ENCODE measurements around the gene GATD1.
A peak's percentile ranks its signal among the peaks of the same experiment; 100 is the strongest.

GATD1 gene

GRCh38 chr11:786235-787083 is 9.2 kb upstream of the GATD1 start:
- TF ChIP-seq CTCF (IDR thresholded peaks at IDR 0.05; ENCODE audit: insufficient read depth, low read depth, low read length, missing control alignments): no peak
- no peak overlapping the region for H3K4me3 ChIP-seq (ENCODE audit: low read depth, low read length)
- no peak for DNase-seq (ENCODE audit: low read depth)

GRCh38 chr11:783581-784015 is 6.3 kb upstream of the GATD1 start:
- DNase-seq (ENCODE audit: low read depth): no peak
- no peak overlapping the region for H3K4me3 ChIP-seq (ENCODE audit: low read depth, low read length)
- TF ChIP-seq CTCF (IDR thresholded peaks at IDR 0.05; ENCODE audit: insufficient read depth, low read depth, low read length, missing control alignments): peak; percentile 10

GRCh38 chr11:782264-783174 is 5.2 kb upstream of the GATD1 start:
- no peak for DNase-seq (ENCODE audit: low read depth)
- H3K4me3 ChIP-seq (ENCODE audit: low read depth, low read length): no peak overlapping the region
- no peak for TF ChIP-seq CTCF (IDR thresholded peaks at IDR 0.05; ENCODE audit: insufficient read depth, low read depth, low read length, missing control alignments)

- DNase-seq (ENCODE audit: low read depth): no peak
- no peak for TF ChIP-seq CTCF (IDR thresholded peaks at IDR 0.05; ENCODE audit: insufficient read depth, low read depth, low read length, missing control alignments)
- H3K4me3 ChIP-seq (ENCODE audit: low read depth, low read length): no peak overlapping the region
Measured at GRCh38 chr11:779955-780532, 2.8 kb upstream of the GATD1 start.

GRCh38 chr11:778976-779954 is 2.0 kb upstream of the GATD1 start:
- DNase-seq (ENCODE audit: low read depth): peak; percentile 1
- no peak for TF ChIP-seq CTCF (IDR thresholded peaks at IDR 0.05; ENCODE audit: insufficient read depth, low read depth, low read length, missing control alignments)
- no peak overlapping the region for H3K4me3 ChIP-seq (ENCODE audit: low read depth, low read length)
